Activated naive CD8-positive, alpha-beta T cell (primary cell): ENCODE measurements around the gene WBP2NL.

ENCODE experiments used
- H3K27ac Mint-ChIP-seq: one replicate; pipeline ENCODE4 v1.8.0; 2021; ENCODE audit warnings: mixed read lengths
- H3K27me3 Mint-ChIP-seq: one replicate; pipeline ENCODE4 v1.8.0; 2021; ENCODE audit warnings: mixed read lengths
- H3K36me3 Mint-ChIP-seq: one replicate; pipeline ENCODE4 v1.8.0; 2021; ENCODE audit warnings: mixed read lengths
- H3K4me1 Mint-ChIP-seq: one replicate; pipeline ENCODE4 v1.8.0; 2021; ENCODE audit warnings: low read depth, mixed read lengths
- H3K4me3 Mint-ChIP-seq: one replicate; pipeline ENCODE4 v1.8.0; 2021; ENCODE audit warnings: mild to moderate bottlenecking, mixed read lengths
- H3K9me3 Mint-ChIP-seq: one replicate; pipeline ENCODE4 v1.8.0; 2021; ENCODE audit warnings: low read depth, mixed read lengths

WBP2NL gene

GRCh38 chr22:41996826-41997225, 1.8 kb upstream of the WBP2NL start:
- H3K9me3 Mint-ChIP-seq = peaks cover 1% of the 10 kb centered on the region
- H3K27me3 Mint-ChIP-seq = no peaks in the 10 kb centered on the region
- peaks cover 8% of the 10 kb centered on the region for H3K36me3 Mint-ChIP-seq
- H3K4me3 Mint-ChIP-seq = no peak overlapping the region
- H3K4me1 Mint-ChIP-seq = peaks cover 21% of the 10 kb centered on the region
- no peak overlapping the region for H3K27ac Mint-ChIP-seq

GRCh38 chr22:42000466-42000865, 1.9 kb downstream of the WBP2NL start:
- Mint-ChIP-seq H3K27ac (no peak overlapping the region), H3K4me1 (peaks cover 21% of the 10 kb centered on the region), H3K4me3 (no peak overlapping the region)

GRCh38 chr22:42001121-42001520, 2.5 kb downstream of the WBP2NL start:
- peaks cover 10% of the 10 kb centered on the region for H3K36me3 Mint-ChIP-seq

More at GRCh38 chr22:42000466-42000865, 1.9 kb downstream of the WBP2NL start:
- H3K27me3 Mint-ChIP-seq = no peaks in the 10 kb centered on the region
- peaks cover 4% of the 10 kb centered on the region for H3K9me3 Mint-ChIP-seq
- peaks cover 10% of the 10 kb centered on the region for H3K36me3 Mint-ChIP-seq

GRCh38 chr22:42001706-42002105, 3.1 kb downstream of the WBP2NL start:
- Mint-ChIP-seq H3K27me3 (no peaks in the 10 kb centered on the region), H3K27ac (no peak overlapping the region), H3K9me3 (peaks cover 4% of the 10 kb centered on the region), H3K36me3 (peaks cover 10% of the 10 kb centered on the region), H3K4me3 (no peak overlapping the region), H3K4me1 (peaks cover 21% of the 10 kb centered on the region)

More at GRCh38 chr22:42001121-42001520, 2.5 kb downstream of the WBP2NL start:
- no peaks in the 10 kb centered on the region for H3K27me3 Mint-ChIP-seq
- H3K9me3 Mint-ChIP-seq = peaks cover 4% of the 10 kb centered on the region
- H3K27ac Mint-ChIP-seq = no peak overlapping the region
- H3K4me3 Mint-ChIP-seq = no peak overlapping the region
- H3K4me1 Mint-ChIP-seq = peaks cover 21% of the 10 kb centered on the region

- H3K27ac Mint-ChIP-seq = no peak overlapping the region
- no peaks in the 10 kb centered on the region for H3K4me1 Mint-ChIP-seq
- H3K9me3 Mint-ChIP-seq = peaks cover 10% of the 10 kb centered on the region
- no peak overlapping the region for H3K4me3 Mint-ChIP-seq
- peaks cover 6% of the 10 kb centered on the region for H3K36me3 Mint-ChIP-seq
- peaks cover 4% of the 10 kb centered on the region for H3K27me3 Mint-ChIP-seq
These were observed 9.3 kb downstream of the WBP2NL start for GRCh38 chr22:42007922-42008321.

- H3K9me3 Mint-ChIP-seq = peaks cover 10% of the 10 kb centered on the region
- peaks cover 9% of the 10 kb centered on the region for H3K36me3 Mint-ChIP-seq
- no peaks in the 10 kb centered on the region for H3K4me1 Mint-ChIP-seq
- H3K4me3 Mint-ChIP-seq = no peak overlapping the region
- peaks cover 7% of the 10 kb centered on the region for H3K27me3 Mint-ChIP-seq
- H3K27ac Mint-ChIP-seq = no peak overlapping the region
These were observed 12.2 kb downstream of the WBP2NL start for GRCh38 chr22:42010778-42011177.

- Mint-ChIP-seq H3K27ac (no peak overlapping the region), H3K4me3 (no peak overlapping the region), H3K9me3 (peaks cover 10% of the 10 kb centered on the region), H3K4me1 (no peaks in the 10 kb centered on the region), H3K27me3 (peaks cover 13% of the 10 kb centered on the region), H3K36me3 (peaks cover 14% of the 10 kb centered on the region)
These were observed 14.8 kb downstream of the WBP2NL start for GRCh38 chr22:42013385-42013784.

- Mint-ChIP-seq H3K27ac (no peak overlapping the region), H3K4me3 (no peak overlapping the region), H3K36me3 (peaks cover 8% of the 10 kb centered on the region), H3K4me1 (no peaks in the 10 kb centered on the region), H3K9me3 (no peaks in the 10 kb centered on the region), H3K27me3 (peaks cover 11% of the 10 kb centered on the region)
These were observed 17.5 kb downstream of the WBP2NL start for GRCh38 chr22:42016111-42016510.

GRCh38 chr22:42018224-42018623, 19.6 kb downstream of the WBP2NL start:
- Mint-ChIP-seq H3K4me3 (no peak overlapping the region), H3K4me1 (peaks cover 8% of the 10 kb centered on the region), H3K9me3 (no peaks in the 10 kb centered on the region), H3K36me3 (peaks cover 8% of the 10 kb centered on the region), H3K27ac (no peak overlapping the region), H3K27me3 (peaks cover 11% of the 10 kb centered on the region)

- peaks cover 8% of the 10 kb centered on the region for H3K27me3 Mint-ChIP-seq
- peaks cover 7% of the 10 kb centered on the region for H3K36me3 Mint-ChIP-seq
- H3K9me3 Mint-ChIP-seq = no peaks in the 10 kb centered on the region
- H3K4me1 Mint-ChIP-seq = peaks cover 10% of the 10 kb centered on the region
- H3K4me3 Mint-ChIP-seq = no peak overlapping the region
- H3K27ac Mint-ChIP-seq = no peak overlapping the region
These were observed 23.0 kb downstream of the WBP2NL start for GRCh38 chr22:42021571-42021970.

GRCh38 chr22:42022162-42022847, 23.7 kb downstream of the WBP2NL start:
- Mint-ChIP-seq H3K36me3 (peaks cover 4% of the 10 kb centered on the region), H3K27ac (no peak overlapping the region), H3K4me3 (no peak overlapping the region)

GRCh38 chr22:42025421-42025820, 26.8 kb downstream of the WBP2NL start:
- no peak overlapping the region for H3K27ac Mint-ChIP-seq
- no peaks in the 10 kb centered on the region for H3K9me3 Mint-ChIP-seq
- no peaks in the 10 kb centered on the region for H3K27me3 Mint-ChIP-seq
- H3K4me1 Mint-ChIP-seq = peaks cover 10% of the 10 kb centered on the region
- peaks cover 6% of the 10 kb centered on the region for H3K36me3 Mint-ChIP-seq
- H3K4me3 Mint-ChIP-seq = no peak overlapping the region

More at GRCh38 chr22:42022162-42022847, 23.7 kb downstream of the WBP2NL start:
- H3K4me1 Mint-ChIP-seq = peaks cover 10% of the 10 kb centered on the region
- H3K9me3 Mint-ChIP-seq = no peaks in the 10 kb centered on the region
- H3K27me3 Mint-ChIP-seq = peaks cover 2% of the 10 kb centered on the region

GRCh38 chr22:42026705-42027104, 28.1 kb downstream of the WBP2NL start:
- Mint-ChIP-seq H3K9me3 (no peaks in the 10 kb centered on the region), H3K27me3 (no peaks in the 10 kb centered on the region), H3K4me3 (no peak overlapping the region)

GRCh38 chr22:42033263-42034181, 34.9 kb downstream of the WBP2NL start:
- no peak overlapping the region for H3K4me3 Mint-ChIP-seq
- H3K9me3 Mint-ChIP-seq = no peaks in the 10 kb centered on the region
- H3K27me3 Mint-ChIP-seq = no peaks in the 10 kb centered on the region
- no peak overlapping the region for H3K27ac Mint-ChIP-seq
- H3K36me3 Mint-ChIP-seq = peaks cover 10% of the 10 kb centered on the region
- H3K4me1 Mint-ChIP-seq = peaks cover 3% of the 10 kb centered on the region

More at GRCh38 chr22:42026705-42027104, 28.1 kb downstream of the WBP2NL start:
- H3K27ac Mint-ChIP-seq = no peak overlapping the region
- peaks cover 6% of the 10 kb centered on the region for H3K36me3 Mint-ChIP-seq
- peaks cover 13% of the 10 kb centered on the region for H3K4me1 Mint-ChIP-seq

GRCh38 chr22:42035256-42035655, 36.7 kb downstream of the WBP2NL start:
- Mint-ChIP-seq H3K36me3 (peaks cover 12% of the 10 kb centered on the region), H3K27ac (no peak overlapping the region), H3K4me1 (peaks cover 3% of the 10 kb centered on the region), H3K4me3 (no peak overlapping the region), H3K9me3 (no peaks in the 10 kb centered on the region), H3K27me3 (no peaks in the 10 kb centered on the region)
